Suprapubic skin (tissue), 4 donors: ENCODE data around the gene NRXN3. TPM values are rescaled to one million over a fixed set of nuclear protein-coding genes. Genes with fewer than 3 reads are reported as not detected.

Source experiments
- DNase-seq, 2 donors: peaks; one replicate each; pipeline ENCODE4 v3.0.0-alpha.2; 2019; ENCODE audit warnings: low spot score in 2 of 2
- H3K27ac ChIP-seq: fragments of 200-600 bp; sonication (generic); one replicate; pipeline ENCODE4 v1.5.1; 2019
- H3K27me3 ChIP-seq: fragments of 200-600 bp; sonication (generic); one replicate; pipeline ENCODE4 v1.5.1; 2019
- H3K36me3 ChIP-seq: fragments of 200-600 bp; sonication (generic); one replicate; pipeline ENCODE4 v1.5.1; 2019
- H3K4me1 ChIP-seq: fragments of 200-600 bp; sonication (generic); one replicate; pipeline ENCODE4 v1.5.1; 2019
- H3K4me3 ChIP-seq: fragments of 200-600 bp; sonication (generic); one replicate; pipeline ENCODE4 v1.5.1; 2019; ENCODE audit warnings: mild to moderate bottlenecking
- H3K9me3 ChIP-seq: fragments of 200-600 bp; sonication (generic); one replicate; pipeline ENCODE4 v1.5.1; 2019
- CTCF ChIP-seq, 2 donors: fragments of 200-600 bp in 1 of 2; fragments of 450-650 bp in 1 of 2; sonication (generic) in 1 of 2; IDR thresholded peaks; one replicate each; pipeline ENCODE4 v1.5.1; 2016 to 2019; ENCODE audit warnings: antibody characterized with exemption in 2 of 2, mild to moderate bottlenecking in 1 of 2, moderate library complexity in 1 of 2
- EP300 ChIP-seq: sonication (generic); formaldehyde crosslinking; IDR thresholded peaks from one replicate; pipeline ENCODE4 v1.6.1; 2017; ENCODE audit warnings: antibody characterized with exemption
- POLR2A ChIP-seq, 2 donors: fragments of 450-650 bp; IDR thresholded peaks; one replicate each; pipeline ENCODE4 v1.6.1; 2017; ENCODE audit warnings: antibody characterized with exemption in 2 of 2, mild to moderate bottlenecking in 2 of 2, moderate library complexity in 2 of 2
- POLR2AphosphoS5 ChIP-seq, 3 donors: sonication (generic); formaldehyde crosslinking; IDR thresholded peaks; one replicate each; pipeline ENCODE4 v1.6.1; 2017; ENCODE audit warnings: antibody characterized with exemption in 3 of 3
- WGBS: methylation state at CpG from one replicate; pipeline ENCODE4 v1.1.5; 2018; 5-methylcytosine and 5-hydroxymethylcytosine counted together
- total RNA-seq, 4 donors: library from RNA; depleted of rRNA; stranded (reverse); fragments of >200 nt; gene quantifications; one replicate each; pipeline ENCODE4 v1.1.0, GENCODE V29; 2016

Gene NRXN3
- total RNA-seq, 4 donors from 2014 or later: 0.79 to 4.3 (median 3.3) TPM

DNA sequence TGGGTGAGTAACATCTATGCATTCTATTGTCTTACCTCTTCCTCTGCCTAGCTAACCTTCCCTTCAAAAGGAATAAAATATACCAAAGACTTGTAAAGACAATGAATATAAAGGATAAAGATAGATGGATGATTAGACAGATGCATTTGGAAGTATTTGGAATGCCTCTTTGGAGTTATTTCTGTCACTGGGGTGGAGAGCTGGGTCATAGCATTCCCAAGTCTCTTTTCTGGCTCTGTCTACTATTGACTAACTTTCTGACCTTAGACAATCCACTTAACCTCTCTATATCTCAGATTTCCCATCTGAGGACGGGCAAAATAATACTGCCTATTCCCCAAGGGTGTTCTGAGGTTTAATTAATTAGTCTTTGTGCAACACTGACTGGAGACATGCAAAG, 1523.8 kb downstream of the NRXN3 start:
- no peak for DNase-seq
- Histone ChIP-seq H3K36me3 (no peaks in the 10 kb centered on the region), H3K27ac (no peak overlapping the region), H3K9me3 (no peaks in the 10 kb centered on the region), H3K4me3 (no peak overlapping the region), H3K27me3 (no peaks in the 10 kb centered on the region), H3K4me1 (no peaks in the 10 kb centered on the region)
- 22% methylated on average over 1 of the region's 1 CpG for WGBS
- no peak for TF ChIP-seq POLR2A (IDR thresholded peaks at IDR 0.05)
- TF ChIP-seq POLR2AphosphoS5 (IDR thresholded peaks at IDR 0.05): no peak
- TF ChIP-seq EP300: no peak
- TF ChIP-seq CTCF (IDR thresholded peaks at IDR 0.05): no peak

DNA sequence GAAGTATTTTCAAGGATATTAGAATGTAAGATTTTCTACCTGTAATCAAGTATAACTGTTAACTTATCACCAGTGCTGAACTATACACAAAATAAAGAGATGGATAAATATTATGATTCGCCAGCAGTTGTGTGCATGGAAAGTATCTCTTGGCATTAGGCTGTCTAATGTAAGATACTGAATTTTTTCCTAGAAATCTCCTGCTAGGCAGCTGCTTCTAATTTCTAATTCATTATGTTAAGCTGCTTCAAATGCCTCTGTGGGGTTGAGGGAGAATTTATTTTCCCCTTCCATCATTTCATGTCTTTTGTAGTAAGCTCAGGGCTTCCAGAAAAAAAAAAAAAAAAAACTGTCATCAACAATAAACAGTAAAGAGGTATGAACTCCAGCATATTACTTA, 1525.1 kb downstream of the NRXN3 start:
- Histone ChIP-seq H3K9me3 (no peaks in the 10 kb centered on the region), H3K36me3 (no peaks in the 10 kb centered on the region), H3K4me3 (no peak overlapping the region), H3K27ac (no peak overlapping the region), H3K27me3 (no peaks in the 10 kb centered on the region), H3K4me1 (no peaks in the 10 kb centered on the region)
- no peak for DNase-seq
- TF ChIP-seq POLR2AphosphoS5 (IDR thresholded peaks at IDR 0.05) (no peak), EP300 (no peak), POLR2A (IDR thresholded peaks at IDR 0.05) (no peak), CTCF (IDR thresholded peaks at IDR 0.05) (no peak)
- WGBS: 59% methylated on average over 1 of the region's 1 CpG

GRCh38 chr14:79698298-79698711, 1528.1 kb downstream of the NRXN3 start:
- H3K4me3 ChIP-seq: no peak overlapping the region
- no peaks in the 10 kb centered on the region for H3K4me1 ChIP-seq
- no peak for DNase-seq
- TF ChIP-seq POLR2A (IDR thresholded peaks at IDR 0.05): no peak
- no peak for TF ChIP-seq CTCF (IDR thresholded peaks at IDR 0.05)
- TF ChIP-seq EP300: no peak
- no peak for TF ChIP-seq POLR2AphosphoS5 (IDR thresholded peaks at IDR 0.05)
- no peaks in the 10 kb centered on the region for H3K36me3 ChIP-seq
- H3K9me3 ChIP-seq: no peaks in the 10 kb centered on the region
- H3K27ac ChIP-seq: no peak overlapping the region
- H3K27me3 ChIP-seq: no peaks in the 10 kb centered on the region
- WGBS: 74% methylated on average over 1 of the region's 1 CpG

- DNase-seq: no peak
- Histone ChIP-seq H3K9me3 (no peaks in the 10 kb centered on the region), H3K36me3 (no peaks in the 10 kb centered on the region), H3K27ac (no peak overlapping the region), H3K27me3 (no peaks in the 10 kb centered on the region), H3K4me3 (no peak overlapping the region), H3K4me1 (no peaks in the 10 kb centered on the region)
- TF ChIP-seq POLR2A (IDR thresholded peaks at IDR 0.05): no peak
- no peak for TF ChIP-seq POLR2AphosphoS5 (IDR thresholded peaks at IDR 0.05)
- TF ChIP-seq CTCF (IDR thresholded peaks at IDR 0.05): no peak
- no peak for TF ChIP-seq EP300
- WGBS: 71% methylated on average over 2 of the region's 2 CpGs
These were observed 1529.0 kb downstream of the NRXN3 start for GRCh38 chr14:79699206-79699605.

DNA sequence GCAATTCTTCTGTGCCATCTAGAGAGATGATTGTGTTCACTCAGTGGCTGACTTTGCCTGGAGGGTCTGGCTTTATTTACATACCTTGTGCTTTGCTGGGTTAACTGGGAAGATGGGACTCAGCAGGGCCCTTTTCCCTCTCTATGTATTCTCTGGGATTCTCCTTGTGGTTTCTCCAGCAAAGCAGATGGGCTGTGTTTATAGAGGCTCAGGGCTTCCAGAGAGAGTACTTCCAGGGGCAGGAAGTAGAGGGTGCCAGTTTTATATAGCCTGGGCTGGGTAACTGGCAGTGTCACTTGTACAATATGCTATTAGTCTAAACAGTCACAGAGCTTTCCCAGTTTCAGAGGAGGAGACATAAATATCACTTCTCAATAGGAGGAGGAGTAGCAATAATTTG, 1531.2 kb downstream of the NRXN3 start:
- Histone ChIP-seq H3K4me1 (no peaks in the 10 kb centered on the region), H3K9me3 (no peaks in the 10 kb centered on the region), H3K36me3 (no peaks in the 10 kb centered on the region), H3K27ac (no peak overlapping the region), H3K27me3 (no peaks in the 10 kb centered on the region), H3K4me3 (no peak overlapping the region)
- TF ChIP-seq POLR2A (IDR thresholded peaks at IDR 0.05) (no peak), CTCF (IDR thresholded peaks at IDR 0.05) (no peak), POLR2AphosphoS5 (IDR thresholded peaks at IDR 0.05) (no peak), EP300 (no peak)
- no peak for DNase-seq
